HG02571 (cell line): Measurements from ENCODE around the gene IFNA10.
"Not testable (repeated sequence)": the region's sequence is repeated elsewhere in the genome, so short reads cannot be mapped to it uniquely, and the experiment has no call there.

Experiments
- ATAC-seq: cut with Tn5 transposase; IDR thresholded peaks from one replicate; pipeline ENCODE4 v1.9.1; 2021; ENCODE audit warnings: mild to moderate bottlenecking, moderate library complexity; ENCODE audit not compliant: unreplicated experiment

IFNA10 gene

DNA sequence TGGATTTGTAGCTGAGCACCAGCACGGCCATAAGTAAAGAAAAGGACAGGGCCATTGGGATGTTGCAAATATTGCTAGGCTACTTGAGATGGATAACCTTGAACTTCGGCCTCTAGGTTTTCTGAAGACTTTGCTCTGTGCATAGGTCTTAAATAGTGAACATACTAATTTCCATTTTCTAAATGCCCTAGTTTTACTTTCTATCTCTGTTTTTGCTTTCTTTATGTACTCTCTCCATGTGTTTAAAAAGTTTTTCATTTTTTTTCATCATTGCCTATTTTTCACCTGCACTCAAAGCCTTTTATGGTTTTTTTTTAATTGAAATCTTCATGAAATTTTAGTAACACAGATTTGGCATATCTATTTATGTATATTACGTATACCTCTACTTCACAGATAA is at the start of gene IFNA10:
Gene IFNA10 (minus strand): TSS at position 101 of the 400 bp plus-strand sequence. CDS start 46 bp downstream, at position 55.
- not testable (repeated sequence) for ATAC-seq

DNA sequence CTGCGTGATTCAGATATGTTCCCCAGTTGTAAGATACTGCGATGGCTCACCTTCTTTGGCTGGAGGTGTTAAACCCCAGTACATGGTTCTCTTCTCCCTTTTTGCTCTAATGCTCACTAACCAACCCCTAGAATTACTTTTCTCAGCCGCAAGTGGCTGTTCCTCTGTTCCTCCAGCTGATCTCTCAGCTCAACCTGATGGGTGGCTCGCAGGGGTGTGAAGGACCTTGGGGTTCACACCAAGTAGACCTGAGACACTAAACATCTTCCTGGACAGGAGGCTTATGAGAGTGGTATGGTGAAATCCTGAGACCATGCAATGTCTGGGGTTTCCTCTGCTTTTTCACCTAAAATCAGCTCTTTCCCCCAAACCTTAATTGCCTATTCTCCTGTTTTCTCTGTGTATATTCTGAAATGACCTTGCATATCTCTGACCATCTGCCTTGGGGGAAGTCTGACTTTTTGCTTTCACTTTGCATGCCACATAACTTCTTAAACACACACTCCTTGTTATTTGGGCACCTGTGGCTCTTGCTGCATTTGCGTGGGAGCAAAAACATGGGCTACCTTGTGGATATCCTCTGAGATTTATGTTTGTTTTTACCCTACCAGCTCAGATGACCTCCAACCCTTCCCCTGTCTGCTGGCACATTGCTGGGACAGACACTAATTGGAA is 48.7 kb upstream of the IFNA10 start:
- ATAC-seq: no peak

DNA sequence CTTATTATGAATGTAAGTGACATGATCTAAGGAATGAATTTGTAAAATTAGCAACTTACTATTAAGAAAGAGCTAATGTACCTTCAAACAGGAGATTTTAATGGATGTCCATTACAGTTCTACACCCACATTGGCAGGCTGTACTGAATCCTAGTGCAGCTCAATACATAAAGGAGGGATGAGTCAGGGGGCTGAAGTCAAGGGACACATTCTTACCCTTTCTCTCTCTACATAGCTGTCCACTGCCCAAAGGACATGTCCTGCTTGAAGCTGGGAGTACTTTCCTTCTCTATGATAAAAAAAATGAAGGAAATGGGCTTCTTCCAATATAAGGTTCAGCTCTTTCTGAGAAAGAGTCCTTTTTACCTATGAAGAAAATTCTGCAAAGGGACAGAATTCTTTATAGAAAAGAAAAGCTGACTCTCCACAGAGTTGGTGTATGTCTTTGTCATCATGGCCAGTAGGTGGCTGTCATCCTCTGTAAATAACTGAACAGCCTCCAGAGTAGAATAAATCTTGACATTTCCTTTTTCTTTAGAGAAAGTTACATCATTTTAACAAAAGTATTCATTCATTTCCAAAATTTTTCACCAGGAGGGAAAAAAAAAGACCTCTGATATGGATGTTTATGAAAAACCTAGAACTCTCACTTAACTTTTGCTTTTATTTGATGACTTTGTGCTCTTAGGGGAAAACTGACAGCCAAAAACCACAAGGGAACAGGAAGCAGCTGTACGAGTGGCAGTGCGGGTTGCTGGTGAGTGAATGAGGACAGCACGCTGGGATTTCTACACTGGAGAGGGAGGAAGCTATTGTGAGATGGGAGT is 46.0 kb upstream of the IFNA10 start:
- ATAC-seq: peak; percentile 64

DNA sequence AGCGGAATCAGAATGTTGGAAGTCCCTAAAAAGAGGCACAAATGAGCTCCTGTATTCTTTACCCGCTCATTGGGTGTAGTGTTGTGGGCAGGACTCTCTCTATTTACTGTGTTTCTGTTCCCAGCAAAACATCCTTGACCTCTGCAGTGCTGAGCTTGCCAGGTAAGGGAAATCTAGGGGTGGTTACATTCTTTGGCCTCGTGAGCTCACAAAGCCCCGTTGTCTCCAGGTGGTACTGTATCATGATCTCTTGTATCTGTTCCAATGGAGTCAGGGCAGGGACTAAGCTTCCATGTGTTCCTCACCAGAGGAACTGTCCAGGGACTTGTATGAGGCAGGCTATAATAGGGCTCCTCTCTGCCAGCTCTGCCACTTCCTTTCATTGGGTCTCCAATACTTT is 44.7 kb upstream of the IFNA10 start:
- no peak for ATAC-seq

DNA sequence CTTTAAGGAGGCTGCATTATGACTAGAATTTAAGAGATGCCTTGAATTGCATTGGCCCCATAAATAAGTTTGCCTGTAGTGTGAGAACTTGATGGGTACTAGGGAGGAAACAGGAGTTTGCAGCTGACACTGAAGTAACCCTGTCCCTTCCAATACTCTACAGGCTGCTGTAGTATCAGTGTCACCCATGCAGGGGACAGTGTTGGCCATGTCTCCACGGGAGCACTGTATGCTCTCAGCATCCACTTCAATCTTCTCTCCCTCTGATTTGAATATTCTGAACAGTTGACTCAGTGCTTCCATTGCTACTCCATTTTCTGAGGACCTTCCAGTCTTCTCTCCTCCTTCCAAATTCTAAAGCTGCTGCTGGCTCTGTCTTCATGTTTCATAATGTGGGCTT is 44.2 kb upstream of the IFNA10 start:
- ATAC-seq: no peak

DNA sequence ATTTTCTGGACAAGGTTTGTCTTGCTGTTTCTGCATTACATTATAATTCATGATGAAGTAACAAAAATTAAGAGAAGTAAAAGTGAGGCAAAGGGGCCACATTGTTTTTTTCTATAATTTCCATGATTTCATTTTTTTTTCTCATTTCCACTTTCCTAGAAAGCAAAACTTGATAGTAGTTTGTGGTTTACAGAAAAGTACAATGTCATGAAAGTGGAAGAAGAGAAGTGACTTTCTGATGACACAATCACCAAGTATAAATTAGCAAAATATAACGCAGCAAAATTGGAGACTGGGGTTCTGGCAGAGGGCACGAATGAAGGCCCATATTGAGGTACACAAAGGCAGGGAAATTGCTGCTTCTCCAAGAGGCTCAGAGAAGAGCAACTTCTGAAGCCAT is 37.9 kb upstream of the IFNA10 start:
- ATAC-seq: no peak

DNA sequence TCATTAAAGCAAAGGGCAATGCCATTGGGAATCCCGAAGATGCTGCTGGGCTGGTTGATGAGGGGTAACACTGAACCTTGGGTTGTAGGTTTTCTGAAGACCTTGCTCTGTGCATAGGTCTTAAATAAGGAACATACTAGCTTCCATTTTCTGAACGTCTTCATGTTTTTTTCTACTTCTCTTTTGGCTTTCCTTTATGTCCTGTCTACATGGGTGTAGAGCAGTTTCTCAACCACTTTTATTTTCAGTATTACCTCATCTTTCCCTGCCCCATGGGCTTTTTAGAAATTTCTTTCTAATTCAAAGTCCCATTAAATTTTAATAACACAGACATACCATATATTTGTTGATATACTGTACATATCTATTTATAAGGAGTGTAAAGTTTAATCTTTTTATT is 33.0 kb upstream of the IFNA10 start, which contains the start of gene IFNA14:
Gene IFNA14 (minus strand): TSS at position 95 of the 400 bp plus-strand sequence. CDS start 70 bp downstream, at position 25.
- no peak for ATAC-seq

DNA sequence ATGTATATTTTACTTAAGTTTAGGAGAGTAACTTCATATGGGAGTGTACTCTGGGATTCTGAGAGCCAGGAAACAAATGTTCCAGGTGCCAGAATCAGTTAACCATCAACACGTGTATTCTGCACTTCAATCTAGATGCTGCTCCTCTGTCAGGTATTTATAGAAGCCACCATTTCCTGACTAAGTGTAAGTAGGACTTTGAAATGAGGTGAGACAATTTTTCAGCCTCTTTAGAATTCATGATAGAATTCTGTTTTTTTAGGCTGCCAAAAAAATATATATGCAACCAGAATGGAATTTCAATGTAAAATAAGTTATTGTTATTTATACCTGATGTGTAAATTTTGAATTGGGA is 29.4 kb upstream of the IFNA10 start:
- ATAC-seq: not testable (repeated sequence)

DNA sequence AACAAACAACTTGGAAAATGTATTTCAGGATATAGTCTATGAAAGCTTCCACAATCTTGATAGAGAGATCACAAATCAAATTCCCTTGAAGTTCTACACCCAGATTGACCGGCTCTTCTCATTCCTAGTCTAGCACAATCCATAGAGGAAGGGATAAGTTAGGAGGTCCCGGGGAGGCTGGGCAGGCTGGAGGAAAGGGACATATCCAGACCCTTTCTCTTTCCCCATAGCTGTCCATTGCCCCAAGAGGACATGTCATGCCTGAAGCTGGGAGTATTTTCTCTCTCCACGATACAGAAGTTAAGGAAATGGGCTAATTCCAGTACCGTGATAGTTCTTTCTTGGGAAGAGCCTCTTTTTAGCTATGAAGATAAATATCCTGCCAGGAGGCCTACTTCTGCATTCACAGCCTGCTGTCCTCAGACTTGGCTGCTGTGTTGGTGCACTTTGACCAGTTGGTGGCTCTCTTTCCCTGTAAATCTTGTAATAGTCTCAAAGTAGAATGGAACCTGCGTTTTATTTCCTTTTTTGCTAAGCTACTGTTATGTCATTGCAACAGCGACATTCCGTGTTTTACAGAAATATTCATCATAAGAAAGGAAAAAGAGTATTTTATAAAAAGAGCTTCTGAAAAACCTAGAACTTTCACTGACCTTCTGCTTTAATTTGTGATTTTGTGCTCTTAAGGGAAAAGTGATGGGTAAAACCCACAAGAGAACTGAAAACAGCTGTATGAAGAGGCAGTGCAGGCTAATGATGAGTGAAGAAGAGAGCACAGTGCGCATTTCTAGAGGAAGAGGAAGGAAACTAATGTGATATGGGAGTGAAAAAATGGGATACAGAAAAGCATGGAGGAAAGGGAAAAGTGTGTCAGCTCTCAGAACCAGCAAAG is 28.8 kb upstream of the IFNA10 start:
- ATAC-seq: peak; percentile 82

DNA sequence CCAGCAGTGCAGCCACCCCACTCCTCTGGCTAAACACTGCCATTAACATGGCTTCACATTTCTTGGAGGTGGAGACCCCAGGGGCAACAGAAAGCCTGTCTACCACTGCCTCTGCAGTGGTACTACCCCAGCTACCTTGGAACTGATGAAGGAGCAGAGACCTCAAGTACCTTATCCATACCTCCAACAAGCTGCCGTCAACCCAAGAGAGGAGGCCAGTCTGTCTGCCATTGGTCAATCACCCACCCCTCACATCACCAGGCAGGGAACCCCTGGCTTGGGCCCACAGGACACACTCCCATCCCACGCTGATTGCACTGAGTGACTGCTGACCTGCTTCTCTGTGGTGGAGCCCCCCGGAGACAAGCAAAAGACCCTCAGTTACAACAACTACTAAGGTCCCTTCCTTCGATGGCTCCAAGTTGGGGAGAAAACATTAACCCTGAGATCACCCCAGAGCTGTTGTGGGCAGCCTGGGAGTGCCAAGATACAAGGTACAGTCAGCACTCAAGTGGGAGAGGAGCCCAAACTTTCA is 27.3 kb upstream of the IFNA10 start:
- no peak for ATAC-seq

DNA sequence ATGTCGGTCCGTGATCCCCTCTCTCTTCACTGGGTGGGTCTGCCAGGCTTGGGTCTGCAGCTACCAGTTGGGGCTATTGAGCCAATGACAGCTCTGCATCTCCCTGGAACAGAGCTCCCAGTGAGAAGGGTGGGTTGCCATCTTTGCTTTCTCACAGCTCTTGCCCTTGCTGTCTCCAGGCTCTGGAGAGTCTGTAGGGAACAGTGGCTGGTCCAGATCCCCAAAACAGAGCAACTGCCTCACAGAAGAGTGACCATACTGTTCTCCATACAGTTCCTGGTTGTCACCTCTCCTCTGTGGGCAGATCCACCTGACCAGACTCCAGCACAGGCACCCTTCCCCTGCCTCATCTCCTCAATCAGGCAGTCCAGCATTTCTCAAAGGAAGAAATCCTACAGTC is 26.3 kb upstream of the IFNA10 start:
- ATAC-seq: no peak

DNA sequence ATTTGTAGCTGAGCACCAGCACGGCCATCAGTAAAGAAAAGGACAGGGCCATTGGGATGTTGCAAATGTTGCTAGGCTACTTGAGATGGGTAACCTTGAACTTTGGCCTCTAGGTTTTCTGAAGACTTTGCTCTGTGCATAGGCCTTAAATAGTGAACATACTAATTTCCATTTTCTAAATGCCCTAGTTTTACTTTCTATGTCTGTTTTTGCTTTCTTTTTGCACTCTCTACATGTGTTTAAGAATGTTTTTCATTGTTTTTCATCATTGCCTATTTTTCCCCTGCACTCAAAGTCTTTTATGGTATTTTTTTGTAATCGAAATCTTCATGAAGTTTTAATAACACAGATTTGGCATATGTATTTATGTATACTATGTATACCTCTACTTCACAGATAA is 21.2 kb upstream of the IFNA10 start, which contains the start of gene IFNA17:
Gene IFNA17 (minus strand): TSS at position 101 of the 400 bp plus-strand sequence. CDS start 49 bp downstream, at position 52.
- no peak for ATAC-seq

DNA sequence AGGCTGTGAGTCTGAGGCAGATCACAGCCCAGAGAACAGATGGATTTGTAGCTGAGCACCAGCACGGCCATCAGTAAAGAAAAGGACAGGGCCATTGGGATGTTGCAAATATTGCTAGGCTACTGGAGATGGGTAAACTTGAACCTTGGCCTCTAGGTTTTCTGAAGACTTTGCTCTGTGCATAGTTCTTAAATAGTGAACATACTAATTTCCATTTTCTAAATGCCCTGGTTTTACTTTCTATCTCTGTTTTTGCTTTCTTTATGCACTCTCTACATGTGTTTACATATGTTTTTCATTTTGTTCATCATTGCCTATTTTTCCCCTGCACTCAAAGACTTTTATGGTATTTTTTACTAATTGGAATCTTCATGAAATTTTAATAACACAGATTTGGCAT is 10.3 kb upstream of the IFNA10 start, which contains the start of gene IFNA16:
Gene IFNA16 (minus strand): TSS at position 101 of the 400 bp plus-strand sequence. CDS start 6 bp downstream, at position 95.
- not testable (repeated sequence) for ATAC-seq

DNA sequence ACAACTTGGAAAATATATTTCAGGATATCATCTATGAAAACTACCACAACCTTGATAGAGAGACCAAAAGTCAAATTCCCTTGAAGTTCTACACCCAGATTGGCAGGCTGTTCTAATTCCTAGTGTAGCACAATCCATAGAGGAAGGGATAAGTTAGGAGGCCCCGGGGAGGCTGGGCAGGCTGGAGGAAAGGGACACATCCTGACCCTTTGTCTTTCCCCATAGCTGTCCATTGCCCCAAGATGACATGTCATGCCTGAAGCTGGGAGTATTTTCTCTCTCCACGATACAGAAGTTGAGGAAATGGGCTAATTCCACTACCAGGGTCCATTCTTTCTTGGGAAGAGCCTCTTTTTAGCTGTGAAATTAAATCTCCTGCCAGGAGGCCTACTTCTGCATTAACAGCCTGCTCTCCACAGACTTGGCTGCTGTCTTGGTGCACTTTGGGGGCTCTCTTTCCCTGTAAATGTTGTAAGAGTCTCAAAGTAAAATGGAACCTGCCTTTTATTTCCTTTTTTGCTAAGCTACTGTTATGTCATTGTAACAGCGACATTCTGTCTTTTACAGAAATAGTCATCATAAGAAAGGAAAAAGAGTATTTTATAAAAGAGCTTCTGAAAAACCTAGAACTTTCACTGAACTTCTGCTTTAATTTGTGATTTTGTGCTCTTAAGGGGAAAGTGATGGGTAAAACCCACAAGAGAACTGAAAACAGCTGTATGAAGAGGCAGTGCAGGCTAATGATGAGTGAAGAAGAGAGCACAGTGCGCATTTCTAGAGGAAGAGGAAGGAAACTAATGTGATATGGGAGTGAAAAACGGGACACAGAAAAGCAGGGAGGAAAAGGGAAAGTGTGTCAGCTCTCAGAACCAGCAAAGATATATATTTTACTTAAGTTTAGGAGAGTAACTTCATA is 6.7 kb upstream of the IFNA10 start:
- ATAC-seq: not testable (repeated sequence)

DNA sequence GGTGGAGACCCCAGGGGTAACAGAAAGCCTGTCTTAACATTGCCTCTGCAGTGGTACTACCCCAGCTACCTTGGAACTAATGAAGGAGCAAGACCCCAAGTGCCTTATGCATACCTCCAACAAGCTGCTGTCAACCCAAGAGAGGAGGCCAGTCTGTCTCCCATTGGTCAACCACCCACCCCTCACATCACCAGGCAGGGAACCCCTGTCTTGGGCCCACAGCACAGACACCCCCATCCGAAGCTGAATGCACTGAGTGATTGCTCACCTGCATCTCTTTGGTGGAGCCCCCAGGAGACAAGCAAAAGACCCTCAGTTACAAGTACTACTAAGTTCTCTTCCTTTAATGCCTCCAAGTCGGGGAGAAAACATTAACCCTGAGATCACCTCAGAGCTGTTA is 5.2 kb upstream of the IFNA10 start:
- ATAC-seq: not testable (repeated sequence)

DNA sequence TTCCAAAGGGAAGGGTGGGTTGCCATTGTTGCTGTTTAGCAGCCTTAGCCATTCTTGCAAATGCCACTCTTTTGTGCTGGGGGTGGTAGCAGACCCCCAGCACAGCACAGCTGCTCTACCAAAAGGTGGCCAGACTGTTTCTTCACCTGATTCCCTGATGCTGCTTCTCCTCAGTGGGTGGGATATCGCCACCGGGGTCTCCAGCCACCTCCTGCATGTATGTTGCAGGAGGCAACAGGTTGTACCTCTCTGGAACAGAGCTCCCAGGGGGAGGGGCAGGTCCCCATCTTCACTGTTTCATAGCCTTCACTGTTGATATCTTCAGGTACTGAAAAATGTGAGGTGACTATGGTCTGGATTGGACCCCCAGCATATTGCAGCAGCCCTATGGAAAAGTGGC is 3.8 kb upstream of the IFNA10 start:
- ATAC-seq: not testable (repeated sequence)

DNA sequence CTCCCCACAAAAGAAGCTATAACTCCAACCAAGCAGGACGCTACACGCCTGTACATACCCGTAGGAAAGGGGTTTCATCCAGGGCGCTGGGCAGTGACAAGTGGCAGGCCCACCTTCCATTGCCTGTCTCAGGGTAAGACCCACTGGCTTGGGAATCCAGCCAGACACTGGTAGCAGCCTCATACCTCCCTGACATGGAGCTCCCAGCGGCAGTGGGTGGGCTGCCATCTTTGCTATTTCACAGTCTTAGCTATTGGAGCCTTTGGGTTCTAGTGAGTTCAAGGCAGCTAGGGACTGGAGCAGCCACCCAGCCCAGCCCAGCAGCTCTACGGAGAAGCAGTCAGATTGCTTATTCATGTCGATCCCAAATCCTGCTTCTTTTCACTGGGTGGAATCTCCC is 3.4 kb upstream of the IFNA10 start:
- ATAC-seq: no peak

DNA sequence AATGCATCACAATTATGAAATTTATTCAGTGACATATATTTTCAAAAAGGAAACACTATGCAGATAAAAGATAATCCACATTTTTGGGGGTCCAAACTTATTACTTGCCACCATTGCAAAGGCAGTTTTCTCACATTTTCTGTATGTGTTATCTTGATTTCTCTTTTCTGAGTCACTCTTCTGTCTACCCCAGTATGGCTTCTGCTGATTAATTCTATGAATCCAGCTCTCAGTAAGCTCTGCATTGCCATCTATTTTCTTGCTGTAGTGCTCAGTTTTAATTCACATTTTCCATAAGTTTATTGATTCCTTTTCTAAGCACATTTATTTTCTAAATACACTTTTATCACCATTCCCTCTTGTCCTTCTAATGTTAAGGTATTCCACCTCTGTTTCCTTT is 1.7 kb downstream of the IFNA10 start:
- ATAC-seq: no peak

DNA sequence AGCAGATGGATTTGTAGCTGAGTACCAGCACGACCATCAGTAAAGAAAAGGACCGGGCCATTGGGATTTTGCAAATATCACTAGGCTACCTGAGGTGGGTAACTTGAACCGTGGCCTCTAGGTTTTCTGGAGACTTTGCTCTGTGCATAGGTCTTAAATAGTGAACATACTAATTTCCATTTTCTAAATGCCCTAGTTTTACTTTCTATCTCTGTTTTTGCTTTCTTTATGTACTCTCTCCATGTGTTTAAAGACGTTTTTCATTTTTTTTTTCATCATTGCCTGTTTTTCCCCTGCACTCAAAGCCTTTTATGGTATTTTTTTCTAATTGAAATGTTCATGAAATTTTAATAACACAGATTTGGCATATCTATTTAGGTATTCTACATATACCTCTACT is 4.8 kb downstream of the IFNA10 start, which contains the start of gene IFNA7:
Gene IFNA7 (minus strand): TSS at position 101 of the 400 bp plus-strand sequence. CDS start 40 bp downstream, at position 61.
- ATAC-seq: not testable (repeated sequence)
